ENCODE measurements around the gene SRM. TPM values are rescaled to one million over a fixed set of nuclear protein-coding genes. Genes with fewer than 3 reads are reported as not detected.

The SRM gene
- total RNA-seq, 1 donor from 2014 or later: 15.7 TPM

GRCh38 chr1:11025618-11026017 lies 34.2 kb downstream of the SRM start:
- peaks cover 48% of the 10 kb centered on the region for H4K20me1 ChIP-seq (ENCODE audit: low read depth)
- H3F3A ChIP-seq (ENCODE audit: low read depth): peaks cover 73% of the 10 kb centered on the region

GRCh38 chr1:11024874-11025203 lies 35.0 kb downstream of the SRM start:
- Mint-ChIP-seq H3K27me3 (ENCODE audit: insufficient read depth, low read depth) (peaks cover 2% of the 10 kb centered on the region), H3K36me3 (peaks cover 32% of the 10 kb centered on the region), H3K4me1 (no peaks in the 10 kb centered on the region), H3K4me3 (peak overlapping the region; percentile 24), H3K9me3 (no peaks in the 10 kb centered on the region), H3K27ac (no peak overlapping the region)
- H3K27ac ChIP-seq: no peak overlapping the region
- peaks cover 72% of the 10 kb centered on the region for H3F3A ChIP-seq (ENCODE audit: low read depth)
- no peaks in the 10 kb centered on the region for H3K27me3 ChIP-seq
- H3K79me2 ChIP-seq (ENCODE audit: low read depth): peaks cover 21% of the 10 kb centered on the region
- H3K4me3 ChIP-seq: no peak overlapping the region
- H3K9me3 ChIP-seq (ENCODE audit: low read depth): no peaks in the 10 kb centered on the region
- peak overlapping the region; percentile 10 for H3K9ac ChIP-seq
- no peak overlapping the region for H2AFZ ChIP-seq (replicated peaks)
- H3K4me2 ChIP-seq: no peak overlapping the region
- H3K4me1 ChIP-seq: no peaks in the 10 kb centered on the region
- H3K36me3 ChIP-seq: peaks cover 41% of the 10 kb centered on the region
- H4K20me1 ChIP-seq (ENCODE audit: low read depth): peaks cover 54% of the 10 kb centered on the region
- DNase-seq (ENCODE audit: low spot score): no peak
- TF ChIP-seq CTCF (IDR thresholded peaks at IDR 0.05) (no peak), EZH2 (IDR thresholded peaks at IDR 0.05) (no peak), EZH2phosphoT487 (IDR thresholded peaks at IDR 0.05) (no peak)

More at GRCh38 chr1:11025618-11026017, 34.2 kb downstream of the SRM start:
- Mint-ChIP-seq H3K9me3 (no peaks in the 10 kb centered on the region), H3K4me1 (no peaks in the 10 kb centered on the region), H3K36me3 (peaks cover 30% of the 10 kb centered on the region), H3K27ac (no peak overlapping the region), H3K4me3 (no peak overlapping the region), H3K27me3 (ENCODE audit: insufficient read depth, low read depth) (peaks cover 2% of the 10 kb centered on the region)
- Histone ChIP-seq H2AFZ (replicated peaks) (no peak overlapping the region), H3K9ac (no peak overlapping the region), H3K4me1 (no peaks in the 10 kb centered on the region), H3K9me3 (ENCODE audit: low read depth) (no peaks in the 10 kb centered on the region), H3K27ac (peak overlapping the region; percentile 6), H3K4me3 (no peak overlapping the region), H3K4me2 (no peak overlapping the region), H3K36me3 (peaks cover 35% of the 10 kb centered on the region), H3K27me3 (no peaks in the 10 kb centered on the region), H3K79me2 (ENCODE audit: low read depth) (peaks cover 13% of the 10 kb centered on the region)
- no peak for TF ChIP-seq EZH2 (IDR thresholded peaks at IDR 0.05)
- TF ChIP-seq CTCF (IDR thresholded peaks at IDR 0.05): no peak
- TF ChIP-seq EZH2phosphoT487 (IDR thresholded peaks at IDR 0.05): no peak
- DNase-seq (ENCODE audit: low spot score): no peak

GRCh38 chr1:11024154-11024873 lies 35.5 kb downstream of the SRM start:
- peaks cover 32% of the 10 kb centered on the region for H3K36me3 Mint-ChIP-seq
- H3K27ac Mint-ChIP-seq: no peak overlapping the region
- peaks cover 43% of the 10 kb centered on the region for H3K36me3 ChIP-seq
- peak overlapping the region; percentile 10 for H3K9ac ChIP-seq
- H3K79me2 ChIP-seq (ENCODE audit: low read depth): peaks cover 22% of the 10 kb centered on the region
- H3K9me3 ChIP-seq (ENCODE audit: low read depth): no peaks in the 10 kb centered on the region
- H3K9me3 Mint-ChIP-seq: no peaks in the 10 kb centered on the region
- no peaks in the 10 kb centered on the region for H3K4me1 Mint-ChIP-seq
- no peaks in the 10 kb centered on the region for H3K27me3 ChIP-seq
- no peak overlapping the region for H3K4me3 ChIP-seq
- TF ChIP-seq CTCF (IDR thresholded peaks at IDR 0.05) (no peak), EZH2 (IDR thresholded peaks at IDR 0.05) (no peak), EZH2phosphoT487 (IDR thresholded peaks at IDR 0.05) (no peak)
- peaks cover 2% of the 10 kb centered on the region for H3K27me3 Mint-ChIP-seq (ENCODE audit: insufficient read depth, low read depth)
- H2AFZ ChIP-seq (replicated peaks): no peak overlapping the region
- H3K27ac ChIP-seq: no peak overlapping the region
- peaks cover 56% of the 10 kb centered on the region for H4K20me1 ChIP-seq (ENCODE audit: low read depth)
- no peaks in the 10 kb centered on the region for H3K4me1 ChIP-seq
- no peak for DNase-seq (ENCODE audit: low spot score)
- H3F3A ChIP-seq (ENCODE audit: low read depth): peaks cover 69% of the 10 kb centered on the region
- no peak overlapping the region for H3K4me3 Mint-ChIP-seq
- H3K4me2 ChIP-seq: no peak overlapping the region

All from neural progenitor cell (in vitro differentiated cells).